Left ventricle myocardium inferior (tissue), 1 donor: ENCODE data around the gene HAP1. TPM values are rescaled to one million over a fixed set of nuclear protein-coding genes. Genes with fewer than 3 reads are reported as not detected.

Experiments
- DNase-seq: peaks from one replicate; pipeline ENCODE4 v3.0.0-alpha.2; 2020
- H3K27ac ChIP-seq: fragments of 200-600 bp; replicated peaks from 2 replicates; pipeline ENCODE4 v1.8.0; 2021
- H3K27me3 ChIP-seq: fragments of 200-600 bp; 2 replicates; pipeline ENCODE4 v1.8.0; 2021; ENCODE audit warnings: low read depth
- H3K36me3 ChIP-seq: fragments of 200-600 bp; 2 replicates; pipeline ENCODE4 v1.8.0; 2021
- H3K4me1 ChIP-seq: fragments of 200-600 bp; 2 replicates; pipeline ENCODE4 v1.8.0; 2021
- H3K4me3 ChIP-seq: fragments of 200-600 bp; 2 replicates; pipeline ENCODE4 v1.8.0; 2021; ENCODE audit warnings: mild to moderate bottlenecking, moderate library complexity
- H3K9me3 ChIP-seq: fragments of 200-600 bp; replicated peaks from 2 replicates; pipeline ENCODE4 v1.8.0; 2021
- intact Hi-C: fragments of 100-400 bp; cut with micrococcal nuclease; formaldehyde crosslinking; loops from one replicate; pipeline ENCODE4 v1.11.0; 2022
- total RNA-seq: library from RNA; stranded (reverse); fragmentation: NEBNext Ultra II Directional; extraction: Animal tissue kit (Norgen Biotek cat#: 25700); gene quantifications from one replicate; pipeline ENCODE4 v1.2.1, GENCODE V29; 2021
- TF ChIP-seq, protein P1 (sequence below): fragments of 200-600 bp; IDR thresholded peaks from 2 replicates; pipeline ENCODE4 v1.8.0; 2021; ENCODE audit warnings: antibody characterized with exemption, mild to moderate bottlenecking, borderline replicate concordance
- donor health status: DM: no; HTN: yes; CAD: no; lungs with severe emphysema.

The HAP1 gene
- total RNA-seq, 1 donor from 2014 or later = 0.14 TPM

DNA sequence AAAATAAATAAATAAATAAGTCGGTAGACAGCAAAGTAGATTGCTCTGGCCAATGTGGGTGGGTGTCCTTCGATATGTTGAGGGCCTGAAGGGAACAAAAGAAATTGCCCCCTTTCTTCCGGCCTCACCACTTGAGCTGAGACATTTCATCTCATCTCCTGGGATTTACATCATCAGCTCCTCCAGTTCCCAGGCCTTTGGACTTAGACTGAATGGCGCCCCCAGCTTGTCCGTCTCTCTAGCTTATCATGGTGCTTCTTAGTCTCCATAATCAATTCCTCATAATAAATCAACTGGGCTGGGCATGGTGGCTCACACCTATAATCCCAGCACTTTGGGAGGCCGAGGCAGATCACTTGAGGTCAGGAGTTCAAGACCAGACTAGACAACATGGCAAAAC, 13.8 kb upstream of the HAP1 start:
- no peaks in the 10 kb centered on the region for H3K27me3 ChIP-seq
- TF ChIP-seq, protein P1, sequence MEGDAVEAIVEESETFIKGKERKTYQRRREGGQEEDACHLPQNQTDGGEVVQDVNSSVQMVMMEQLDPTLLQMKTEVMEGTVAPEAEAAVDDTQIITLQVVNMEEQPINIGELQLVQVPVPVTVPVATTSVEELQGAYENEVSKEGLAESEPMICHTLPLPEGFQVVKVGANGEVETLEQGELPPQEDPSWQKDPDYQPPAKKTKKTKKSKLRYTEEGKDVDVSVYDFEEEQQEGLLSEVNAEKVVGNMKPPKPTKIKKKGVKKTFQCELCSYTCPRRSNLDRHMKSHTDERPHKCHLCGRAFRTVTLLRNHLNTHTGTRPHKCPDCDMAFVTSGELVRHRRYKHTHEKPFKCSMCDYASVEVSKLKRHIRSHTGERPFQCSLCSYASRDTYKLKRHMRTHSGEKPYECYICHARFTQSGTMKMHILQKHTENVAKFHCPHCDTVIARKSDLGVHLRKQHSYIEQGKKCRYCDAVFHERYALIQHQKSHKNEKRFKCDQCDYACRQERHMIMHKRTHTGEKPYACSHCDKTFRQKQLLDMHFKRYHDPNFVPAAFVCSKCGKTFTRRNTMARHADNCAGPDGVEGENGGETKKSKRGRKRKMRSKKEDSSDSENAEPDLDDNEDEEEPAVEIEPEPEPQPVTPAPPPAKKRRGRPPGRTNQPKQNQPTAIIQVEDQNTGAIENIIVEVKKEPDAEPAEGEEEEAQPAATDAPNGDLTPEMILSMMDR = no peak
- no peaks in the 10 kb centered on the region for H3K9me3 ChIP-seq
- H3K4me3 ChIP-seq = no peak overlapping the region
- intact Hi-C loops = no loop called here
- H3K27ac ChIP-seq = no peak overlapping the region
- DNase-seq = no peak
- no peaks in the 10 kb centered on the region for H3K4me1 ChIP-seq
- no peaks in the 10 kb centered on the region for H3K36me3 ChIP-seq

DNA sequence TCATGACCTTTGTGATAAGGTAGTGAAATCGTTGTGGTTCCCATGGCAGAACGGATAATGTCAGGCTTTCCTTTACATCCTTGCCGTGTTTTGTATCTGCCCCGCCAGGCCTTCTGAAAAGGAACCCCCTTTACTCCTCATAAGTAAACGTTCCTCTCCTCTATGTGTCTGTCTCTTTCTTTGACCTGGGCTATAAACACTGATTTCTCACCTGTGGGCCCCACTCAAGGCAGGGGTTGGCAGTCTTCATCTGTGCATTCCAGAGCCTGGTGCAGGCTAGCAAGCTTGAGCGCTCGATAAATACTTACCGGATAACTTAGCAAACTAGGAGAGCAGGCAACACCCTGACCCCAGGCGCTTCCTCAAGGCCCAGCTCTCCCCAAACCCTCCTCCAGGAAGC, 7.3 kb upstream of the HAP1 start:
- TF ChIP-seq, protein P1 = no peak
- Histone ChIP-seq H3K9me3 (no peaks in the 10 kb centered on the region), H3K4me3 (no peak overlapping the region), H3K27me3 (peaks cover 12% of the 10 kb centered on the region), H3K36me3 (no peaks in the 10 kb centered on the region), H3K4me1 (peaks cover 7% of the 10 kb centered on the region), H3K27ac (no peak overlapping the region)
- no peak for DNase-seq
- intact Hi-C loops = no loop called here

DNA sequence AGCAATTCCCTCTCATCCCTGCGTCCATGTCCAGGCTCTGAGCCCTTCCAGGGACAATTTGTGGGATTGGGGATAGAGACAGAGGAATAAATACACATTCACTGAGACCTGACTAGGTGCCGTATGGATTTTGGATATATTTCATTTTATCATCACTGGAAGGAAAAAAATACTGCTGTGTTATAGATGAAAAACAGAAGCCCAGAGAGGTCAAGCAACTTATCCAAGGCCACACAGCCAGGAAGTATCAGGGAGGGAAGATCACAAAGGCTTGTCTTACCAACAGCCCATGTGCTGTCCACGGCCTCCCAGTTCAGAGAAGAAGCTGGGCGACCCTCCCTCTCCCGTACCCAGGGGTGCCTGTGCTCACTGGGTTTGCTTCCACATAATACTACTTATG, 6.1 kb upstream of the HAP1 start:
- Histone ChIP-seq H3K36me3 (no peaks in the 10 kb centered on the region), H3K4me3 (no peak overlapping the region), H3K4me1 (peaks cover 7% of the 10 kb centered on the region), H3K27ac (no peak overlapping the region), H3K9me3 (no peaks in the 10 kb centered on the region), H3K27me3 (peaks cover 24% of the 10 kb centered on the region)
- DNase-seq = no peak
- TF ChIP-seq, protein P1 = no peak
- intact Hi-C loops = no loop called here

DNA sequence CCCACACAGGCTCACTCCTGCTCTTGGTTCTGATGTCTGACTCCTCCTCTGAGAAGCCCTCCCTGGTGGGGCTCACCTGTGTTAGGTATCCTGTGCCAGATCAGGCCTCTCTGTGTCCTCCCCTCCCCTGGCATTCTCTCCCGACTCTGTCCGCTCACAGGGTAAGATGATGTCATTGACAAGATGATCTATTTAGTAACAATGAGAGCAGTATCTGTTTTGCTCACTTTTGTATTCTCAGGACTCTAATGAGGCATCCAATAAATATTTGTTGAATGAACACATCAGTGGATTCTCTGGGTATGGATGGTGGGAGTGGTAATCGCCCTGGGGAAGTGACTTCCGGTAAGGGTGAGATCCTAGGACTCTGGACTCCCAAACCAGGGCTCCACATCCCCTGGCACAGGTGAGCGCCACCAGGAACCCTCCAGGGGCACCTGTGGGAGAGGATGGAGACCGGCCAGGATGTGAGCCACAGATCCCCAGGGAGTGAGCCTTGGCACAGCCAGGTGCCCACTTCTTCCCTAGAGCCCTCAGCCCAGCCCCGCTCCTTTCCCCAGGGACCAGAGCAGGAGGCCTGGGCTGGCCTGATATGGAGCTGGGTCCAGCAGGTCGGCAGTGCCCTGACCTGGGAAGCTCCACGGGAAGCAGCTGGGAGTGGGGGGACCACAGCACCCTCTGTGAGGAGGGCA, 5.4 kb upstream of the HAP1 start:
- intact Hi-C loops = loop anchor here (2.0 kb wide), 1 partner anchor 61 kb away; no protein-coding TSS in a partner anchor
- Histone ChIP-seq H3K36me3 (no peaks in the 10 kb centered on the region), H3K4me1 (peaks cover 13% of the 10 kb centered on the region), H3K27ac (no peak overlapping the region), H3K27me3 (peaks cover 31% of the 10 kb centered on the region), H3K4me3 (no peak overlapping the region), H3K9me3 (no peaks in the 10 kb centered on the region)
- TF ChIP-seq, protein P1 = no peak
- no peak for DNase-seq

DNA sequence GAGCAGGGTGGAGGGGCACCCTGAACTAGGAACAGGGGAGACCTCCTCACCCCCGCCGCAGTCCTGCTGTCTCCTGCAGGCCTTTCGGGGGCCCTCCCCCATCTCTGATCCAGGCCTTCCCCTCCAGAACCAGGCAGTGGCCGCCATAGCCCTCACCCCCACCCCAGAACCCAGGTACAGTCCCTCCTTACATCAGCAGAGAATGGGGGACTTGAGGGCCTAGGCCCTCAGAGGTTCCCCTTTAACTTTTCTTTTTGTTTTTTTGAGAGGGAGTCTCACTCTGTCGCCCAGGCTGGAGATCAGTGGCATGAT, 4.3 kb upstream of the HAP1 start:
- Histone ChIP-seq H3K4me3 (no peak overlapping the region), H3K4me1 (peaks cover 23% of the 10 kb centered on the region), H3K9me3 (no peaks in the 10 kb centered on the region), H3K36me3 (no peaks in the 10 kb centered on the region), H3K27ac (no peak overlapping the region), H3K27me3 (peaks cover 42% of the 10 kb centered on the region)
- intact Hi-C loops = loop anchor here (2.0 kb wide), 1 partner anchor 62 kb away; no protein-coding TSS in a partner anchor
- no peak for DNase-seq
- TF ChIP-seq, protein P1 = no peak
